K562 (cell line): Measurements from ENCODE around the gene IQCC. TPM values are rescaled to one million over a fixed set of nuclear protein-coding genes. Genes with fewer than 3 reads are reported as not detected.
A peak's percentile ranks its signal among the peaks of the same experiment; 100 is the strongest.

Experiments used
- BHLHE40 ChIP-seq: IDR thresholded peaks from 2 replicates; pipeline ENCODE4 v1.6.1; 2011; ENCODE audit warnings: low read length, improper control_type of control experiment
- CBX3 ChIP-seq, 2 experiments: IDR thresholded peaks; 1 replicate in 1 of 2; 2 replicates in 1 of 2; pipeline ENCODE4 v1.6.1; 2012; ENCODE audit warnings: inconsistent platforms in 2 of 2, low read length in 2 of 2, borderline replicate concordance in 1 of 2, control low read depth in 1 of 2
- CREB1 ChIP-seq, 2 experiments: sonication (generic) in 1 of 2; formaldehyde crosslinking in 1 of 2; IDR thresholded peaks; 2 replicates each; pipeline versions ENCODE4 v1.6.1 to v1.8.0; 2012 to 2022; ENCODE audit warnings: inconsistent platforms in 1 of 2, mild to moderate bottlenecking in 1 of 2, missing genetic modification reagents in 1 of 2, moderate library complexity in 1 of 2
- CSDE1 ChIP-seq, 2 experiments: fragments of 450-650 bp; IDR thresholded peaks; 2 replicates each; pipeline ENCODE4 v1.6.1; 2016; ENCODE audit warnings: mild to moderate bottlenecking in 1 of 2
- MAFK ChIP-seq: IDR thresholded peaks from 2 replicates; pipeline ENCODE4 v1.6.1; 2011; ENCODE audit warnings: low read length, improper control_type of control experiment
- MECOM ChIP-seq: fragments of 250-450 bp; sonication (Bioruptor Pico); IDR thresholded peaks from 2 replicates; pipeline ENCODE4 v1.8.0; 2022; ENCODE audit warnings: inconsistent platforms
- RFX1 ChIP-seq: fragments of 450-650 bp; IDR thresholded peaks from 2 replicates; pipeline ENCODE4 v1.6.1; 2016; ENCODE audit warnings: mild to moderate bottlenecking, moderate library complexity
- SIN3A ChIP-seq, 2 experiments: fragments of 150-350 bp in 1 of 2; IDR thresholded peaks; 2 replicates each; pipeline ENCODE4 v1.6.1; 2011 to 2016; ENCODE audit warnings: borderline replicate concordance in 2 of 2, low read depth in 2 of 2, low read length in 2 of 2, mild to moderate bottlenecking in 2 of 2, moderate library complexity in 2 of 2; ENCODE audit not compliant: control insufficient read depth in 1 of 2
- SMAD4 ChIP-seq: fragments of 250-450 bp; sonication (Bioruptor Pico); conservative IDR thresholded peaks from 2 replicates; pipeline ENCODE4 v1.8.0; 2021; ENCODE audit warnings: inconsistent platforms, mild to moderate bottlenecking, moderate library complexity
- SMARCB1 ChIP-seq: IDR thresholded peaks from 2 replicates; pipeline ENCODE4 v1.6.1; 2011; ENCODE audit warnings: improper control_type of control experiment, low read depth; ENCODE audit not compliant: insufficient read length
- SOX6 ChIP-seq: fragments of 450-650 bp; IDR thresholded peaks from 2 replicates; pipeline ENCODE4 v1.6.1; 2014; ENCODE audit warnings: mild to moderate bottlenecking
- SP2 ChIP-seq: IDR thresholded peaks from 2 replicates; pipeline ENCODE4 v1.6.1; 2011; ENCODE audit warnings: mild to moderate bottlenecking, low read depth, low read length, moderate library complexity; ENCODE audit not compliant: poor library complexity, severe bottlenecking; ENCODE audit errors: extremely low read depth
- SREBF1 ChIP-seq: fragments of 150-350 bp; IDR thresholded peaks from 2 replicates; pipeline ENCODE4 v1.6.1; 2014; ENCODE audit warnings: antibody characterized with exemption, low read depth, low read length, borderline replicate concordance
- TAF15 ChIP-seq: fragments of 200-400 bp; formaldehyde crosslinking; IDR thresholded peaks from 2 replicates; pipeline ENCODE4 v1.6.1; 2017; ENCODE audit warnings: mild to moderate bottlenecking, low read depth, low read length, moderate library complexity
- TAF9B ChIP-seq: fragments of 450-650 bp; IDR thresholded peaks from 2 replicates; pipeline ENCODE4 v1.6.1; 2018; ENCODE audit warnings: mild to moderate bottlenecking; ENCODE audit not compliant: partially characterized antibody
- TBL1XR1 ChIP-seq, 2 experiments: IDR thresholded peaks; 2 replicates each; pipeline ENCODE4 v1.6.1; 2012; ENCODE audit warnings: improper control_type of control experiment in 2 of 2, low read length in 2 of 2, mild to moderate bottlenecking in 1 of 2
- ZNF133 ChIP-seq: fragments of 250-450 bp; sonication (Bioruptor Pico); IDR thresholded peaks from 2 replicates; pipeline ENCODE4 v1.4.0; 2020; ENCODE audit warnings: mild to moderate bottlenecking
- ZNF212 ChIP-seq: fragments of 450-650 bp; formaldehyde crosslinking; IDR thresholded peaks from 2 replicates; pipeline ENCODE4 v1.4.0; 2020; ENCODE audit warnings: mild to moderate bottlenecking
- ZNF57 ChIP-seq: fragments of 450-650 bp; formaldehyde crosslinking; IDR thresholded peaks from 2 replicates; pipeline ENCODE4 v1.4.0; 2020; ENCODE audit warnings: mild to moderate bottlenecking, moderate library complexity
- ZNF695 ChIP-seq: fragments of 450-650 bp; formaldehyde crosslinking; IDR thresholded peaks from 2 replicates; pipeline ENCODE4 v1.4.0; 2020; ENCODE audit warnings: mild to moderate bottlenecking, moderate library complexity
- polyA plus RNA-seq, 8 experiments: library from polyadenylated mRNA; depleted of rRNA in 4 of 8; stranded (reverse) in 5 of 8; unstranded in 3 of 8; fragments of >200 nt; fragmentation: Nextera tagmentation in 2 of 8; fragmentation: Illumina TruSeq in 1 of 8; extraction: Ambion mirVana in 2 of 8; extraction: Trizol in 1 of 8; gene quantifications; 2 replicates each; pipeline versions ENCODE4 v1.2.1 to v1.2.3, GENCODE V29; 2011 to 2014; ENCODE audit warnings: inconsistent platforms in 1 of 8, missing spikeins in 1 of 8
- total RNA-seq, 7 experiments: library from RNA; depleted of rRNA in 6 of 7; stranded (reverse); fragments of >200 nt in 6 of 7; fragmentation: Illumina TruSeq in 2 of 7; extraction: Trizol in 2 of 7; gene quantifications; 2 replicates each; pipeline versions ENCODE4 v1.2.1 to v1.2.3, GENCODE V29; 2011 to 2021; ENCODE audit warnings: low replicate concordance in 1 of 7
- TF ChIP-seq, protein P1 (sequence below): fragments of 450-650 bp; IDR thresholded peaks from 2 replicates; pipeline ENCODE4 v1.6.1; 2018; ENCODE audit not compliant: partially characterized antibody
- TF ChIP-seq, protein P2 (sequence below): IDR thresholded peaks from 3 replicates; pipeline ENCODE4 v1.6.1; 2011; ENCODE audit warnings: borderline replicate concordance, mild to moderate bottlenecking, moderate library complexity; ENCODE audit not compliant: insufficient read length; ENCODE audit errors: extremely low read depth

Gene IQCC
- total and polyA plus RNA-seq, 9 of the 15 experiments (the other 6 are each of a cell fraction or from before 2014, with no cell fraction given) = 8.1 to 16.5 (median 10.7) TPM

DNA sequence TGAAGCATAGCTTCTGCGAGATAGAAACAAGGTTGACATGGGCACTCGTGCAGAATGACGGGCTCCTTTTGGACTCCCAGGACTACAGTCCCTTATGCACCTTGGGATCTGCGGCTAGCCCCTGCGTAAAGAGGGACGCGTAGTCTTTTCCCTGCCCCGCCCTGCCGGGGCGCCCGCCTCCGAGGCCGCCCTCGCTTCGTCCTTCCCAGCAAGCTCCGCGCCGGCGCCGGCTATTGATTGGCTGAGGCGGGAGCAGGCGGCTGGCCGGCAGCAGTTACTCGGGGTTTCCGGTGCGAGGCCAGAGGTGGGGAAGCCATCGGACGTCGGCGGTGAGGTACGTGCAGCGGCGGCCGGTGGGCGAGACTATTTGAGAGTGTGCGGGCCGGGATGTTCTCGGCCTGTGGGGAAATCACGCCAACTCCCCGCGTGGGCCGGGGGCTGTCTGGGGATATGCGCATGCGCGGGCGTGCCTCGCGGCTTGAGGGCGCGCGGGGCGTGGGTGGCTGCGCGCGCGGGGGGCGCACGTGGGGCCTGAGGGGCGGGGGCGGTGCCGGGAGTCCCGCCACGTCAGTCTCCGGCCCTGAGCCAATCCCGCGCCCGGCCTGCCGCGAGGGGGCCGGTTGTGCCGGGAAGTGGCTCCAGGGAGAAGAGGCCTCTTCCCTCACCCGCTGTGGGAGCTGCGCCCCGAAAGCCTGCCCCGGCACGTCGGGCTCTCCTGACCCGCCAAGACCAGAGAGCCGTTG is 25.9 kb upstream of the IQCC start, which contains the start of gene TXLNA (continued):
- TF ChIP-seq TBL1XR1 (IDR thresholded peaks at IDR 0.05; ENCODE audit: low read length in 2 of 2) (peak; percentile 14 to 34; a peak in 2 of 4 replicates), SOX6 (peak; percentile 40; the same call in 1 of the 2 replicates), CBX3 (IDR thresholded peaks at IDR 0.05; ENCODE audit: borderline replicate concordance in 1 of 2, low read length in 2 of 2) (0 out of 3 replicates have a peak, but pooled peaks of 1 of the 2 experiments have one; percentile 55), ZNF212 (CRISPR knock-in tag) (no peak), SREBF1 (no peak), SIN3A (IDR thresholded peaks at IDR 0.05; ENCODE audit: borderline replicate concordance in 2 of 2, control insufficient read depth in 1 of 2, low read depth in 2 of 2, low read length in 2 of 2) (peak; percentile 24 to 84; a peak in 1 of 4 replicates), ZNF57 (CRISPR knock-in tag) (0 out of 2 replicates have a peak, but pooled peaks have one; percentile 1), CREB1 (IDR thresholded peaks at IDR 0.05) (peak; percentile 55), CREB1 (CRISPR knock-in tag; IDR thresholded peaks at IDR 0.05) (peak; percentile 76; the same call in 1 of the 2 replicates), ZNF133 (CRISPR knock-in tag) (no peak), SP2 (peak; percentile 18), TAF15 (no peak), ZNF695 (CRISPR knock-in tag) (no peak), MECOM (CRISPR knock-in tag) (0 out of 2 replicates have a peak, but pooled peaks have one; percentile 19), SMARCB1 (no peak), MAFK (no peak), SMAD4 (CRISPR knock-in tag) (peak; percentile 91; the same call in 1 of the 2 replicates), RFX1 (no peak), BHLHE40 (peak; percentile 72), CSDE1 (IDR thresholded peaks at IDR 0.05) (no peak), TAF9B (peak; percentile 49)
- TF ChIP-seq, protein P1, sequence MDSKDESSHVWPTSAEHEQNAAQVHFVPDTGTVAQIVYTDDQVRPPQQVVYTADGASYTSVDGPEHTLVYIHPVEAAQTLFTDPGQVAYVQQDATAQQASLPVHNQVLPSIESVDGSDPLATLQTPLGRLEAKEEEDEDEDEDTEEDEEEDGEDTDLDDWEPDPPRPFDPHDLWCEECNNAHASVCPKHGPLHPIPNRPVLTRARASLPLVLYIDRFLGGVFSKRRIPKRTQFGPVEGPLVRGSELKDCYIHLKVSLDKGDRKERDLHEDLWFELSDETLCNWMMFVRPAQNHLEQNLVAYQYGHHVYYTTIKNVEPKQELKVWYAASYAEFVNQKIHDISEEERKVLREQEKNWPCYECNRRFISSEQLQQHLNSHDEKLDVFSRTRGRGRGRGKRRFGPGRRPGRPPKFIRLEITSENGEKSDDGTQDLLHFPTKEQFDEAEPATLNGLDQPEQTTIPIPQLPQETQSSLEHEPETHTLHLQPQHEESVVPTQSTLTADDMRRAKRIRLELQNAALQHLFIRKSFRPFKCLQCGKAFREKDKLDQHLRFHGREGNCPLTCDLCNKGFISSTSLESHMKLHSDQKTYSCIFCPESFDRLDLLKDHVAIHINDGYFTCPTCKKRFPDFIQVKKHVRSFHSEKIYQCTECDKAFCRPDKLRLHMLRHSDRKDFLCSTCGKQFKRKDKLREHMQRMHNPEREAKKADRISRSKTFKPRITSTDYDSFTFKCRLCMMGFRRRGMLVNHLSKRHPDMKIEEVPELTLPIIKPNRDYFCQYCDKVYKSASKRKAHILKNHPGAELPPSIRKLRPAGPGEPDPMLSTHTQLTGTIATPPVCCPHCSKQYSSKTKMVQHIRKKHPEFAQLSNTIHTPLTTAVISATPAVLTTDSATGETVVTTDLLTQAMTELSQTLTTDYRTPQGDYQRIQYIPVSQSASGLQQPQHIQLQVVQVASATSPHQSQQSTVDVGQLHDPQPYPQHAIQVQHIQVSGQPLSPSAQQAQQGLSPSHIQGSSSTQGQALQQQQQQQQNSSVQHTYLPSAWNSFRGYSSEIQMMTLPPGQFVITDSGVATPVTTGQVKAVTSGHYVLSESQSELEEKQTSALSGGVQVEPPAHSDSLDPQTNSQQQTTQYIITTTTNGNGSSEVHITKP = peak; percentile 90
- TF ChIP-seq, protein P2, sequence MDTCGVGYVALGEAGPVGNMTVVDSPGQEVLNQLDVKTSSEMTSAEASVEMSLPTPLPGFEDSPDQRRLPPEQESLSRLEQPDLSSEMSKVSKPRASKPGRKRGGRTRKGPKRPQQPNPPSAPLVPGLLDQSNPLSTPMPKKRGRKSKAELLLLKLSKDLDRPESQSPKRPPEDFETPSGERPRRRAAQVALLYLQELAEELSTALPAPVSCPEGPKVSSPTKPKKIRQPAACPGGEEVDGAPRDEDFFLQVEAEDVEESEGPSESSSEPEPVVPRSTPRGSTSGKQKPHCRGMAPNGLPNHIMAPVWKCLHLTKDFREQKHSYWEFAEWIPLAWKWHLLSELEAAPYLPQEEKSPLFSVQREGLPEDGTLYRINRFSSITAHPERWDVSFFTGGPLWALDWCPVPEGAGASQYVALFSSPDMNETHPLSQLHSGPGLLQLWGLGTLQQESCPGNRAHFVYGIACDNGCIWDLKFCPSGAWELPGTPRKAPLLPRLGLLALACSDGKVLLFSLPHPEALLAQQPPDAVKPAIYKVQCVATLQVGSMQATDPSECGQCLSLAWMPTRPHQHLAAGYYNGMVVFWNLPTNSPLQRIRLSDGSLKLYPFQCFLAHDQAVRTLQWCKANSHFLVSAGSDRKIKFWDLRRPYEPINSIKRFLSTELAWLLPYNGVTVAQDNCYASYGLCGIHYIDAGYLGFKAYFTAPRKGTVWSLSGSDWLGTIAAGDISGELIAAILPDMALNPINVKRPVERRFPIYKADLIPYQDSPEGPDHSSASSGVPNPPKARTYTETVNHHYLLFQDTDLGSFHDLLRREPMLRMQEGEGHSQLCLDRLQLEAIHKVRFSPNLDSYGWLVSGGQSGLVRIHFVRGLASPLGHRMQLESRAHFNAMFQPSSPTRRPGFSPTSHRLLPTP = no peak
